Activated CD4-positive, alpha-beta T cell treated with anti-CD3 and anti-CD28 coated beads for 36 hours (primary cell): ENCODE data around the gene CBARP. TPM values are rescaled to one million over a fixed set of nuclear protein-coding genes. Genes with fewer than 3 reads are reported as not detected.

Experiments used
- ATAC-seq: fragments of 200-7000 bp; cut with Tn5 transposase; one replicate; pipeline ENCODE4 v1.10.0; 2021; ENCODE audit warnings: mild to moderate bottlenecking, moderate library complexity
- CTCF ChIA-PET: fragments of 350-600 bp; sonication (Branson Sonifier 250); formaldehyde crosslinking; loops from one replicate; lab custom pipeline; 2021; ENCODE audit warnings: antibody characterized with exemption; lab: Charles Lee
- POLR2A ChIA-PET: fragments of 350-600 bp; sonication (Branson Sonifier 250); formaldehyde crosslinking; loops from one replicate; lab custom pipeline; 2021; ENCODE audit warnings: antibody characterized with exemption, inconsistent platforms; lab: Charles Lee
- DNase-seq: peaks from one replicate; pipeline ENCODE4 v3.0.0-alpha.2; 2020
- H3K27ac Mint-ChIP-seq: one replicate; pipeline ENCODE4 v1.8.0; 2021; ENCODE audit warnings: mixed read lengths
- H3K27me3 Mint-ChIP-seq: one replicate; pipeline ENCODE4 v1.8.0; 2021; ENCODE audit warnings: mixed read lengths
- H3K36me3 Mint-ChIP-seq: one replicate; pipeline ENCODE4 v1.8.0; 2021; ENCODE audit warnings: low read depth, mixed read lengths
- H3K4me1 Mint-ChIP-seq: one replicate; pipeline ENCODE4 v1.8.0; 2021; ENCODE audit warnings: mixed read lengths
- H3K4me3 Mint-ChIP-seq: one replicate; pipeline ENCODE4 v1.8.0; 2021; ENCODE audit warnings: mild to moderate bottlenecking, moderate library complexity, mixed read lengths
- H3K9me3 Mint-ChIP-seq: one replicate; pipeline ENCODE4 v1.8.0; 2021; ENCODE audit warnings: low read depth, mixed read lengths
- intact Hi-C, 2 experiments: fragments of 100-400 bp; cut with DNase I in 1 of 2; cut with micrococcal nuclease in 1 of 2; formaldehyde crosslinking; loops; one replicate each; pipeline versions ENCODE4 v1.14.2 to v1.15.1; 2022 to 2024; cut with DNase I, micrococcal nuclease
- total RNA-seq, 2 experiments: library from RNA; stranded (reverse); gene quantifications; one replicate each; pipeline ENCODE4 v1.2.3, GENCODE V29; 2021

The CBARP gene
- total RNA-seq, 2 experiments from 2014 or later, result 0.82 to 1.1 TPM

DNA sequence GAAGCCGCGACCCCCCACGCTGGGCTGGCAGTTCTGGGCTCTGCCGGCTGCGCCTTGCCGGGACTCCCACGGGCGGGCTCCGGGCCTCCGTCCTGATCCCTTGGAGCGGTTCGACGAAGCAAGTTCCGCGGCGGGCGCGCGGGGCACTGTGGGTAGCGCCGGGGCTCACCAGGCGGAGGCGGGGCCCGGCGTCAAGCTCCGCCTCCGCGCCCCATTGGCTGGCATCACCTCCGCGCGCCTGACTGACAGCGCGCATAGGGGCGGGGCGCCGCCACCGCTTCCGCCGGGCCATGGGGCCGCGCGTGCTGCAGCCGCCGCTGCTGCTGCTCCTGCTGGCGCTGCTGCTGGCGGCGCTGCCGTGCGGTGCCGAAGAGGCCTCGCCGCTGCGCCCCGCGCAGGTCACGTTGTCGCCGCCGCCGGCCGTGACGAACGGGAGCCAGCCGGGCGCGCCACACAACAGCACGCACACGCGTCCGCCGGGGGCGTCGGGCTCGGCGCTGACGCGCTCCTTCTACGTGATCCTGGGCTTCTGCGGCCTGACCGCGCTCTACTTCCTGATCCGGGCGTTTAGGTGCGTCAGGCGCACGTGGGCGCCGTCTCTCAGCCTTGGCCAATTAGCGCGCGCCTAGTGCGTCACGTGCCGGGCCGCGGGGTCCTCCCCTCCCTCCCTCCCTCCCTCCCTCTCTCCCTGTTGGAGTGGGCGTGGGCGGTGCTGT, 37.6 kb upstream of the CBARP start, which contains the start of gene FAM174C:
FAM174C (plus strand) TSS at position 271 of the 716 bp plus-strand sequence; CDS start at position 291, 20 bp downstream.
- ChIA-PET POLR2A (interaction anchor here (0.7 to 1.0 kb wide), 5 partner anchors 9 to 167 kb away, joined by 3 to 5 read pairs (median 3); no protein-coding TSS in a partner anchor), CTCF (interaction anchor here (0.6 to 1.0 kb wide), 2 partner anchors 9 to 31 kb away, joined by 3 to 12 read pairs; no protein-coding TSS in a partner anchor)
- intact Hi-C loops, result loop anchor here (1.0 to 5.0 kb wide), 15 partner anchors 14 to 612 kb away; partner anchors contain the start of genes DAZAP1 (in 2 of the 2), NDUFS7 (in 2 of the 2), MBD3 (in 1 of the 2) and PCSK4 (in 1 of the 2)
- Mint-ChIP-seq H3K27me3 (no peaks in the 10 kb centered on the region), H3K27ac (peak within 1 kb of the TSS; percentile 95), H3K4me3 (peak within 1 kb of the TSS; percentile 83), H3K4me1 (peaks cover 54% of the 10 kb centered on the region), H3K9me3 (no peaks in the 10 kb centered on the region), H3K36me3 (peaks cover 65% of the 10 kb centered on the region)
- DNase-seq (peak; percentile 99), ATAC-seq (peak; percentile 82)

GRCh38 chr19:1274852-1275259, 37.1 kb upstream of the CBARP start:
- Mint-ChIP-seq H3K36me3 (peaks cover 65% of the 10 kb centered on the region), H3K4me3 (peak overlapping the region; percentile 83), H3K27me3 (no peaks in the 10 kb centered on the region), H3K4me1 (peaks cover 56% of the 10 kb centered on the region), H3K9me3 (no peaks in the 10 kb centered on the region), H3K27ac (peak overlapping the region; percentile 79)
- POLR2A ChIA-PET, result interaction anchor here (0.7 to 1.0 kb wide), 5 partner anchors 8 to 167 kb away, joined by 3 to 5 read pairs (median 3); no protein-coding TSS in a partner anchor
- CTCF ChIA-PET, result interaction anchor here (0.6 to 1.0 kb wide), 2 partner anchors 8 to 31 kb away, joined by 3 to 12 read pairs; no protein-coding TSS in a partner anchor
- intact Hi-C loops, result loop anchor here (1.0 to 5.0 kb wide), 15 partner anchors 14 to 612 kb away; partner anchors contain the start of genes DAZAP1 (in 2 of the 2), NDUFS7 (in 2 of the 2), MBD3 (in 1 of the 2) and PCSK4 (in 1 of the 2)
- DNase-seq (no peak), ATAC-seq (no peak)

GRCh38 chr19:1274081-1274851, 36.5 kb upstream of the CBARP start:
- Mint-ChIP-seq H3K27ac (peak overlapping the region; percentile 79), H3K4me3 (peak overlapping the region; percentile 83), H3K36me3 (peaks cover 64% of the 10 kb centered on the region), H3K9me3 (no peaks in the 10 kb centered on the region), H3K27me3 (no peaks in the 10 kb centered on the region), H3K4me1 (peaks cover 52% of the 10 kb centered on the region)
- intact Hi-C loops, result loop anchor here in 1 of 2 experiments (2.0 kb wide), 1 partner anchor 319 kb away; the partner anchor contains the start of gene MBD3
- ATAC-seq, result no peak
- POLR2A ChIA-PET, result no interaction called here
- CTCF ChIA-PET, result interaction anchor here (0.6 to 3.2 kb wide), 2 partner anchors 30 to 208 kb away, joined by 3 to 21 read pairs; no protein-coding TSS in a partner anchor
- DNase-seq, result no peak

DNA sequence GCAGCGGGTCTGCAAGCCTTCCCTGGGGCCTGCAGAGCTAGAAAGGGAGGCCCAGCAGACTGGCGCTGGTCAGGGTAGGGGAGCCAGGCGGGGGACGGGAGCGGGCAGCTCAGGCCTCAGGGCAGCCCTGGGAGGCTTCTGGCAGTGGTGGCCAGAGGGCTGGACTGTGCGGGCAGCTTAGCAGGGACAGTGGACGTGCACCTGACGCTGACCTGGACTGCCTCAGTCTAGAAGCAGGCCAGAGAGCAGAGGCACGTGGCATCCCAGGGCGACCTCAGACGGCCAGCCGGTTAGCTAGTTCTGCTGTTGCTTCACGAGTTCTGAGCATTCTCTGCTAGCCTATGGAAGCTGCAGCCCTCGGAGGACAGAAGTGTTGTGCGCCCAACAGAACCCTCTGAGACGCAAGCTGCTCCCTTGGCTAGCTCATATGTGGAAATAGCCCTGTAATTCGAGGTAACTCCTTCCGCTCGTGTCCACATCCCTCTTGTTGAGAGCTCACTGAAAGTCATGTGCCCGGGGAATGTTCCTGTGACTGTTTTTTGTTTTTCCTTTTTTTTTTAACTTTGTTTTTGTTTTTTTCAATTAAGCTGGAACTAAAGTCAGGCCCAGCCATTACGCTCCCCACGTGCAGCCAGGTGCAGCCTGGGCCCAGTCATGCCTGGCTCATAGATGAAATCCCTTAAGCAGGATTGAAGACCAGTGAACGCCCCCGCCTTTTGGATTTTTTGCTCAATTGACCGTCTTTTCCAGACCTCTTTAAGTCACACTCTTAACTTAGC, 35.6 kb upstream of the CBARP start:
- ATAC-seq (no peak), DNase-seq (no peak)
- Mint-ChIP-seq H3K9me3 (no peaks in the 10 kb centered on the region), H3K36me3 (peaks cover 61% of the 10 kb centered on the region), H3K4me3 (peak overlapping the region; percentile 83), H3K4me1 (peaks cover 57% of the 10 kb centered on the region), H3K27me3 (no peaks in the 10 kb centered on the region), H3K27ac (peak overlapping the region; percentile 83)
- ChIA-PET CTCF (interaction anchor here (0.6 to 3.2 kb wide), 2 partner anchors 29 to 208 kb away, joined by 3 to 21 read pairs; no protein-coding TSS in a partner anchor), POLR2A (interaction anchor here (0.6 kb wide), 1 partner anchor 199 kb away, joined by 5 read pairs; no protein-coding TSS in a partner anchor)
- intact Hi-C loops, result loop anchor here in 1 of 2 experiments (2.0 kb wide), 1 partner anchor 319 kb away; the partner anchor contains the start of gene MBD3

GRCh38 chr19:1272423-1273262, 34.8 kb upstream of the CBARP start:
- intact Hi-C loops, result no loop called here
- Mint-ChIP-seq H3K4me3 (peak overlapping the region; percentile 45), H3K36me3 (peaks cover 55% of the 10 kb centered on the region), H3K9me3 (no peaks in the 10 kb centered on the region), H3K27me3 (no peaks in the 10 kb centered on the region), H3K4me1 (peaks cover 58% of the 10 kb centered on the region), H3K27ac (peak overlapping the region; percentile 83)
- ChIA-PET POLR2A (interaction anchor here (0.6 kb wide), 1 partner anchor 198 kb away, joined by 5 read pairs; no protein-coding TSS in a partner anchor), CTCF (interaction anchor here (0.5 to 3.2 kb wide), 2 partner anchors 29 to 113 kb away, joined by 3 to 21 read pairs; no protein-coding TSS in a partner anchor)
- ATAC-seq (no peak), DNase-seq (no peak)

GRCh38 chr19:1271528-1272422, 34.0 kb upstream of the CBARP start:
- no peak for DNase-seq
- no peak for ATAC-seq
- Mint-ChIP-seq H3K27me3 (no peaks in the 10 kb centered on the region), H3K9me3 (no peaks in the 10 kb centered on the region), H3K4me3 (peak overlapping the region; percentile 84), H3K36me3 (peaks cover 52% of the 10 kb centered on the region), H3K4me1 (peaks cover 62% of the 10 kb centered on the region), H3K27ac (peak overlapping the region; percentile 87)
- ChIA-PET POLR2A (interaction anchor here (1.0 kb wide), 1 partner anchor 27 kb away, joined by 5 read pairs; no protein-coding TSS in a partner anchor), CTCF (interaction anchor here (3.2 kb wide), 1 partner anchor 28 kb away, joined by 21 read pairs; no protein-coding TSS in a partner anchor)
- intact Hi-C loops, result no loop called here

DNA sequence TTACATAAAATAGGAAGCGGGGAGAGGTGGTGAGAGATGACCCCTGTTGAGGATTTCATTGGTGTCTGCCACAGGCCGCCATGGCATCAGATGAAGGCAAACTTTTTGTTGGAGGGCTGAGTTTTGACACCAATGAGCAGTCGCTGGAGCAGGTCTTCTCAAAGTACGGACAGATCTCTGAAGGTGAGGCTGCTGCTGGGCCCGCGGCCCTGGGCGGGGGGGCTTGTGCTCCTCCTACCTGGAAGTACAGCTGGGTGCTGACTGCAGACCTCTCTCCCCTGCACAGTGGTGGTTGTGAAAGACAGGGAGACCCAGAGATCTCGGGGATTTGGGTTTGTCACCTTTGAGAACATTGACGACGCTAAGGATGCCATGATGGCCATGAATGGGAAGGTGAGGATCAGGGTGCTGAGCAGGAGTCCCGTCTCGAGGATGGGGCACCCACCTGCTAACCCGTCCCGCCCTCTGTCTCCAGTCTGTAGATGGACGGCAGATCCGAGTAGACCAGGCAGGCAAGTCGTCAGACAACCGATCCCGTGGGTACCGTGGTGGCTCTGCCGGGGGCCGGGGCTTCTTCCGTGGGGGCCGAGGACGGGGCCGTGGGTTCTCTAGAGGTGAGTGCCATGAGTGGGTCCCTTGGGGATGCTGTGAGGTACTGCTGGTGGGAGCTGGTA, 33.2 kb upstream of the CBARP start:
- ChIA-PET POLR2A (interaction anchor here (1.0 kb wide), 1 partner anchor 27 kb away, joined by 5 read pairs; no protein-coding TSS in a partner anchor), CTCF (interaction anchor here (3.2 kb wide), 1 partner anchor 27 kb away, joined by 21 read pairs; no protein-coding TSS in a partner anchor)
- H3K4me1 Mint-ChIP-seq, result peaks cover 60% of the 10 kb centered on the region
- intact Hi-C loops, result no loop called here
- peak overlapping the region; percentile 84 for H3K4me3 Mint-ChIP-seq
- H3K27me3 Mint-ChIP-seq, result no peaks in the 10 kb centered on the region
- no peaks in the 10 kb centered on the region for H3K9me3 Mint-ChIP-seq
- DNase-seq (no peak), ATAC-seq (no peak)
- H3K36me3 Mint-ChIP-seq, result peaks cover 49% of the 10 kb centered on the region
- H3K27ac Mint-ChIP-seq, result peak overlapping the region; percentile 87

DNA sequence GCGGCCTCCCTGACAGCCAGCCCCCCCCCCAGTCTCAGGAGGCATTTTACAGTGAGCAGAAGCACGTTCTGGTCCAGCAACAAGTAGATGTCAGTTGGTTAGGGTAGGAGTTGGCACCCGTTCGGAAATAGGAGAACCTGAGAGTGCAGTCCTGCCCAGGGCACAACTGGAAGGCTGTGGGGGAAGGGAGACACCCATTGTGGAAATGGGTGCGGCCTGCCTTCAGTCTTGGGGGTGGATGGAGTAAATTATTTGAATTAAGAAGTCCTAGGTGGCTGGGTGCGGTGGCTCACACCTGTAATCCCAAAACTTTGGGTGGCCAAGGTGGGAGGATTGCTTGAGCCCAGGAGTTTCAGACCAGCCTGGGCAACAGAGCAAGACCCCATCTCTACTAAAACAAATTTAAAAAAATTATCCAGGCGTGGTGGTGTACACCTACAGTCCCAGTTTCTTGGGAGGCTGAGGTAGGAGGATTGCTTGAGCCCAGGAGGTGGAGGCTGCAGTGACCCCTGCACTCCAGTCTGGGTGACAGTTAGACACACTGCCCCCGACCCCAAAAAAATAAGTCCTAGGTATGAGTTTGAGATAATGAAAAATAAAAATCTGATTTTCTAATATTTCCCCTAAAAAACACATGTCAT, 32.5 kb upstream of the CBARP start:
- Mint-ChIP-seq H3K36me3 (peaks cover 49% of the 10 kb centered on the region), H3K27ac (peak overlapping the region; percentile 87), H3K27me3 (no peaks in the 10 kb centered on the region), H3K4me3 (peak overlapping the region; percentile 84), H3K9me3 (no peaks in the 10 kb centered on the region), H3K4me1 (peaks cover 65% of the 10 kb centered on the region)
- DNase-seq, result no peak
- intact Hi-C loops, result no loop called here
- ATAC-seq, result no peak
- CTCF ChIA-PET, result no interaction called here
- POLR2A ChIA-PET, result interaction anchor here (1.7 kb wide), 2 partner anchors 25 to 221 kb away, joined by 7 to 59 read pairs; partner anchors contain the start of gene REEP6
